ENCODE measurements around the gene USP48.

- no peak for TF ChIP-seq CTCF (IDR thresholded peaks at IDR 0.05 in 8 of 11, conservative IDR thresholded peaks at IDR 0.05 in 3 of 11)
- no peak for TF ChIP-seq POLR2A (IDR thresholded peaks at IDR 0.05)
- TF ChIP-seq POLR2AphosphoS5 (IDR thresholded peaks at IDR 0.05), result no peak
Measured at GRCh38 chr1:21749109-21749508, 33.8 kb downstream of the USP48 start.

All from spleen (tissue), 7 donors.